Karpas-422 (cell line): ENCODE results near the gene ALPI. TPM values are rescaled to one million over a fixed set of nuclear protein-coding genes. Genes with fewer than 3 reads are reported as not detected.
"Not testable (repeated sequence)": the region's sequence is repeated elsewhere in the genome, so short reads cannot be mapped to it uniquely, and the experiment has no call there.

Source experiments
- DNase-seq: peaks from one replicate; pipeline ENCODE4 v3.0.0-alpha.2; 2015
- H2AFZ ChIP-seq: fragments of 200-600 bp; sonication (generic); 2 replicates; pipeline ENCODE4 v1.6.1; 2014; ENCODE audit warnings: antibody characterized with exemption, low read length, mixed read lengths
- H3K27ac ChIP-seq: fragments of 200-600 bp; sonication (generic); 2 replicates; pipeline ENCODE4 v1.5.1; 2014; ENCODE audit warnings: mild to moderate bottlenecking, low read length, moderate library complexity
- H3K27me3 ChIP-seq: fragments of 200-600 bp; sonication (generic); 2 replicates; pipeline ENCODE4 v1.6.1; 2014; ENCODE audit warnings: low read length, mixed read lengths
- H3K36me3 ChIP-seq: fragments of 200-600 bp; sonication (generic); 2 replicates; pipeline ENCODE4 v1.6.1; 2014; ENCODE audit warnings: low read length, mixed read lengths; ENCODE audit not compliant: insufficient read depth
- H3K4me1 ChIP-seq: fragments of 200-600 bp; sonication (generic); 2 replicates; pipeline ENCODE4 v1.6.1; 2014; ENCODE audit warnings: mild to moderate bottlenecking, low read length, mixed read lengths
- H3K4me2 ChIP-seq: fragments of 200-600 bp; sonication (generic); 2 replicates; pipeline ENCODE4 v1.6.1; 2014; ENCODE audit warnings: low read length, low read depth, mild to moderate bottlenecking; ENCODE audit not compliant: poor library complexity, severe bottlenecking
- H3K4me3 ChIP-seq: fragments of 200-600 bp; sonication (generic); 2 replicates; pipeline ENCODE4 v1.5.1; 2014; ENCODE audit warnings: mild to moderate bottlenecking, antibody characterized with exemption, low read length, mixed read lengths
- H3K79me2 ChIP-seq: fragments of 200-600 bp; sonication (generic); 2 replicates; pipeline ENCODE4 v1.6.1; 2014; ENCODE audit warnings: mild to moderate bottlenecking, low read length, mixed read lengths
- H3K9ac ChIP-seq: fragments of 200-600 bp; sonication (generic); 2 replicates; pipeline ENCODE4 v1.6.0; 2014; ENCODE audit warnings: low read length
- H3K9me2 ChIP-seq: fragments of 200-600 bp; sonication (generic), shearing (Covaris generic); replicated peaks from 2 replicates; pipeline ENCODE4 v1.6.0; 2014; ENCODE audit warnings: mild to moderate bottlenecking, low read length, moderate library complexity; ENCODE audit not compliant: insufficient read depth
- H3K9me3 ChIP-seq: fragments of 300-700, 200-600 bp; sonication (generic); 2 replicates; pipeline ENCODE4 v1.6.1; 2014; ENCODE audit warnings: low read length, mixed read lengths
- H4K20me1 ChIP-seq: fragments of 200-600 bp; sonication (generic); 2 replicates; pipeline ENCODE4 v1.6.1; 2014; ENCODE audit warnings: mild to moderate bottlenecking, antibody characterized with exemption, low read length, low read depth; ENCODE audit not compliant: insufficient read depth
- total RNA-seq: library from RNA; depleted of rRNA; stranded (reverse); fragments of >200 nt; shearing (Covaris generic); gene quantifications from 2 replicates; pipeline ENCODE4 v1.2.3, GENCODE V29; 2014; ENCODE audit warnings: low replicate concordance

ALPI gene
- total RNA-seq, 1 experiment from 2014 or later = not detected

DNA sequence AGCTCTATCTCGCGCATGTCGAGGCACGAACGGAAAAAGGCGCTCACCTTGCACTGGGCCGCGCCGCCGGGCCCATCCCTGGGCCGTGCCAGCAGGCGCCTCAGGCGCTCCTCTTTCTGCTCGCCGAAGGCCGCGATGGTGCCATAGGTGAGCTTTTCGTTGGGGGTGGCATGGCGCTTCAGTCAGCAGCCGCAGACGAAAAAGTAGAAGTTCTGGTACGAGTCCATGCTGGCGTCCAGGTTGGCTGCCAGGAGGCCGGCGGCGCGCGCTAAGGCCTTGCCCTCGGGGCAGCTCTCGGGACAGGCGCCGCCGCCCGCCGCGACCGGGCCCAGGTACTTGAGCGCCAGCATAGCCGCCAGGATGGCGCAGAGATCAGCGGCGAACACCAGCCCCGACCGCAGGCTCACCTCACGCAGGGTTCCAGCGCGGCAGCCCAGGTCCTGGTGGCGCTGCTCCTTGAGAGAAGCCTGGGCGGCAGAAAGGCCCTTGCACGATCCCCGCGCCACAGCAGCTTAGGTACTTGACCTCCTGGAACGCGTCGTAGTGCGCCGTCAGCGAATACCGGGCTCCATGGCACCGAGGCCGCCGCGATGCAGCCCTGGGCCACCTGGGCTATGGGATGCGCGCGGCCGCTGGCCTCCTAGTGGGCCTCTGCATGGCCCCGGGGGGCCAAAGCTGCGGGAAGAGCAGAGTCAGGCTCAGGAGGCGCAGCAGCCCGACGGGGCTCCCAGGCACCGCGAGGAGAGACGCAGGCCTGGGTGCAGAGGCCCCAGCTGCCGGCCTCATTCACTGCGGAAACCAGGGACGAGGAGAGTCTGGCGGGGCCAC is 36.5 kb upstream of the ALPI start:
- DNase-seq = no peak
- H3K27ac ChIP-seq = no peak overlapping the region
- H3K4me1 ChIP-seq = peaks cover 22% of the 10 kb centered on the region
- no peak overlapping the region for H3K4me3 ChIP-seq
- H3K4me2 ChIP-seq = no peak overlapping the region
- H3K36me3 ChIP-seq = peaks cover 4% of the 10 kb centered on the region; the same call in 1 of the 2 replicates
- H2AFZ ChIP-seq = no peak overlapping the region
- H3K9ac ChIP-seq = no peak overlapping the region
- H4K20me1 ChIP-seq = no peaks in the 10 kb centered on the region
- H3K27me3 ChIP-seq = no peaks in the 10 kb centered on the region; the same call in 1 of the 2 replicates
- H3K9me3 ChIP-seq = no peaks in the 10 kb centered on the region
- no peaks in the 10 kb centered on the region for H3K9me2 ChIP-seq
- H3K79me2 ChIP-seq = no peaks in the 10 kb centered on the region

DNA sequence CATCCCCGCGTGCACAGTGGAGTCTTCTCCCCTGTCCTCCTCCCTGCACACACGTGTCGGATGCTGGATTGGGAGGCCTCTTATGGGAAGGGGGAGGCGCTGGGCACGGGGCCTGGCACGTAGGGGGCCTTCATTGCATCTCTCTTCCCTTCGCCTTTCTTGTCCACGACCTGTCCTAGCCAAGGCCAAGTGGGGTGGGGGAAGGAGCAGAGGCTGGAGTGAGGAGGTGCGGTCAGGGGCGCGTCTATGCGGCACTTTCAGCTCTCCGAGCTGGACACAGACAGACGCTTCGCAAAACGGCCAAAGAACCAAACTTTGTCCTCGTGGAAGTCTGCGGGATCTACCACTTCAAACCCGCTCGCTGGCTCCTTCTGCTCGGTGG is 35.9 kb upstream of the ALPI start:
- no peak overlapping the region for H3K4me3 ChIP-seq
- no peaks in the 10 kb centered on the region for H3K9me3 ChIP-seq
- H4K20me1 ChIP-seq = no peaks in the 10 kb centered on the region
- H3K9ac ChIP-seq = no peak overlapping the region
- H3K36me3 ChIP-seq = peaks cover 4% of the 10 kb centered on the region; the same call in 1 of the 2 replicates
- H3K79me2 ChIP-seq = no peaks in the 10 kb centered on the region
- no peak overlapping the region for H2AFZ ChIP-seq
- H3K9me2 ChIP-seq = no peaks in the 10 kb centered on the region
- no peaks in the 10 kb centered on the region; the same call in 1 of the 2 replicates for H3K27me3 ChIP-seq
- no peak for DNase-seq
- peaks cover 22% of the 10 kb centered on the region for H3K4me1 ChIP-seq
- no peak overlapping the region for H3K27ac ChIP-seq
- H3K4me2 ChIP-seq = no peak overlapping the region

DNA sequence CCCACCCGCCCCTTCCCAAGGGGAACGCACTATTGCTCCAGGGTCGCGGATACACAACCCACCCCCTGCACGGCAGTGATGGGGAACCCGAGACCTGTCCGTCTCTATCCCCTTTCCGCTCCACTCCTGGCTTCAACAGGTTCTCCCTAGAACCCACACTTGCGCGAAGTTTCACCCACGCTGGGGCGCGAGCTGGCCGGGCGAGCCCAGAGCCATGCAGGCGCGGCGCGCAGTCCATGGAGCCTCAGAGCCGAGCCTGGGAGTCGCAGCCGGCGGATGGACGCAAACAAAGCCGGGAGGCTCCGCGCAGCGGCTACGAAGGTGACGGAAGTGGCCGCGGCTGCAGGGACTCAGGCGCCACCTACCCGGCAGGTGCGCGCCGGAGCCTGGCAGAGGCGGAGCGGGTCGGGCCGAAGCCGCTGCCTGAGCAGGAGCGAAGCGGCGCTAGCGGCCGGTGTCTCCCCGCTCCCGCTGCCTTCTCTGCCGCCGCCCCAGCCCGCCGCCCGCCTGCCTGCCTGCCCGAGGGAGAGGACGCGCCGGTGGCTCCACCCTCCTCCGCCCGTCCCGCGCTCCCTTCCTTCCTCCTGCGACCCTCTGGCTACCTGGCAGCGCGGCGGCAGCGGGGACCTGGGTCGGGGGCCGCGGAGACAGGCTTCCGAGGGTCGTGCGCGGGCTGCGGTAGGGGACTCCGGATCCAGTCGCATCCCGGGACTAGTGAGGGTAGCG is 35.3 kb upstream of the ALPI start:
- Histone ChIP-seq H3K27ac (no peak overlapping the region), H3K4me3 (no peak overlapping the region), H3K4me2 (no peak overlapping the region), H3K4me1 (peaks cover 22% of the 10 kb centered on the region), H3K27me3 (no peaks in the 10 kb centered on the region; the same call in 1 of the 2 replicates), H3K9me2 (no peaks in the 10 kb centered on the region), H3K9ac (no peak overlapping the region), H3K9me3 (no peaks in the 10 kb centered on the region), H4K20me1 (no peaks in the 10 kb centered on the region), H2AFZ (no peak overlapping the region), H3K36me3 (peaks cover 4% of the 10 kb centered on the region; the same call in 1 of the 2 replicates), H3K79me2 (no peaks in the 10 kb centered on the region)
- DNase-seq = no peak

DNA sequence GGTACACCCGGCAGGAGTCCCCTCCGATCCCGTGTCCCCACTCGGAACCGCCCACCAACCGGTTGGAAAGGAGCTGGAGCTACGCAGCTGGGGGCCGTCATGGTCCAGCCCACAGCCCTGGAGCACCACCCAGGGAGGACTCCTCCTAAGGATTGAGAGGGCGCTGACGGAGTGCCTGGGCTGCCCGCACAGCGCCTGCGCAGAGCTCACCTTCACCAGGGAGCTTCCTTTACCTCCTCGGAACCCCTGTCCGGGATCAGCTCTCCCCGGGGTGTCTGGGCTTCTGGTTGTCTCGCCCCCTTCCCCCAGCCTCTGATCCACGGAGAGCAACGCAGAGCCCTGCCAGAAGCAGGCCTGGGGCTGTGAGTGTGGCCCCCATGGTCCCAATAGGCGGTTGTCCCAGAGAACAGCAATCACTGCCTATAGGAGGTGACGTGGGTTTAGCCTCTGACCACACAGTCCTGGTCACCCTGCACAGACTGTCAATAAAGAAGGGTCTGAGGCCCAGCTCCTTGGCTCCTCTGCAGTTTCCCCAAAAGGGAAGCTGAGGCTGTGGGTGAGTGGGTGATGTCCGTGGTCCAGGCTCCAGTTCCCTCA is 34.7 kb upstream of the ALPI start:
- no peak overlapping the region for H3K9ac ChIP-seq
- no peak overlapping the region for H3K4me2 ChIP-seq
- no peak overlapping the region for H3K4me3 ChIP-seq

DNA sequence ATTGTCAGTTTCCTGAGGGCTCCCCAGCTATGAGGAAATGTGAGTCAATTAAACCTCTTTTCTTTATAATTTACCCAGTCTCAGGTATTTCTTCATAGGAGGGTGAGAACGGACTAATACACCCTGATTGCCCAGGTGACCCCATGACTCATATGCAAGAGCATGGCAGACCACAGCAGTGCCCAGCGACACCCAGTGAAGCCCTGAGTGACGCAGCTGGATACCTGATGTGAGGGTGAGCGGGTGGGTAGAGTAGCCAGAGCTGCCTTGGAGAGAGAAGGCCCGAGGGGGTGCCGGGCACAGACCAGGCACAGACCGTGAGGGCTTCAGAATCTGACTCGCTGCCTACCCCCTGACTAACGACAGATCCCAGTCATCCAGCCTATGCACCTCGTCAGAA is 33.9 kb upstream of the ALPI start:
- peaks cover 4% of the 10 kb centered on the region; the same call in 1 of the 2 replicates for H3K36me3 ChIP-seq
- no peak overlapping the region for H3K9ac ChIP-seq
- no peaks in the 10 kb centered on the region for H4K20me1 ChIP-seq
- no peaks in the 10 kb centered on the region; the same call in 1 of the 2 replicates for H3K27me3 ChIP-seq
- DNase-seq = no peak
- no peaks in the 10 kb centered on the region for H3K79me2 ChIP-seq
- peaks cover 22% of the 10 kb centered on the region for H3K4me1 ChIP-seq
- H3K9me2 ChIP-seq = no peaks in the 10 kb centered on the region
- no peak overlapping the region for H3K27ac ChIP-seq
- no peak overlapping the region for H2AFZ ChIP-seq
- no peaks in the 10 kb centered on the region for H3K9me3 ChIP-seq
- H3K4me2 ChIP-seq = no peak overlapping the region
- H3K4me3 ChIP-seq = no peak overlapping the region

More for the DNA sequence above, 34.7 kb upstream of the ALPI start:
- H3K4me1 ChIP-seq = peaks cover 22% of the 10 kb centered on the region
- H3K36me3 ChIP-seq = peaks cover 4% of the 10 kb centered on the region; the same call in 1 of the 2 replicates
- no peak overlapping the region for H2AFZ ChIP-seq
- H4K20me1 ChIP-seq = no peaks in the 10 kb centered on the region
- no peak for DNase-seq
- H3K9me2 ChIP-seq = no peaks in the 10 kb centered on the region
- no peaks in the 10 kb centered on the region for H3K79me2 ChIP-seq
- no peak overlapping the region for H3K27ac ChIP-seq
- no peaks in the 10 kb centered on the region for H3K9me3 ChIP-seq
- H3K27me3 ChIP-seq = no peaks in the 10 kb centered on the region; the same call in 1 of the 2 replicates

DNA sequence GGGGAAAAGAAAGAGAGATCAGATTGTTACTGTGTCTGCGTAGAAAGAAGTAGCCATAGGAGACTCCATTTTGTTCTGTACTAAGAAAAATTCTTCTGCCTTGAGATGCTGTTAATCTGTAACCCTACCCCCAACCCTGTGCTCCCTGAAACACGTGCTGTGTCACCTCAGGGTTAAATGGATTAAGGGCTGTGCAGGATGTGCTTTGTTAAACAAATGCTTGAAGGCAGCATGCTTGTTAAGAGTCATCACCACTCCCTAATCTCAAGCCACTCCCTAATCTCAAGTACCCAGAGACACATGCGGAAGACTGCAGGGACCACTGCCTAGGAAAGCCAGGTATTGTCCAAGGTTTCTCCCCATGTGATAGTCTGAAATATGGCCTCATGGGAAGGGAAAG is 33.0 kb upstream of the ALPI start:
- peak overlapping the region; percentile 62 for H3K4me2 ChIP-seq
- H2AFZ ChIP-seq = peak overlapping the region; percentile 34; the same call in 1 of the 2 replicates
- peak overlapping the region; percentile 59; the same call in 1 of the 2 replicates for H3K4me3 ChIP-seq
- not testable (repeated sequence) for H3K27me3 ChIP-seq, H3K79me2 ChIP-seq, H3K27ac ChIP-seq, H3K36me3 ChIP-seq, H4K20me1 ChIP-seq, H3K9me3 ChIP-seq, H3K9me2 ChIP-seq
- H3K9ac ChIP-seq = peak overlapping the region; percentile 33; the same call in 1 of the 2 replicates
- peaks cover 22% of the 10 kb centered on the region for H3K4me1 ChIP-seq
- peak; percentile 47 for DNase-seq

DNA sequence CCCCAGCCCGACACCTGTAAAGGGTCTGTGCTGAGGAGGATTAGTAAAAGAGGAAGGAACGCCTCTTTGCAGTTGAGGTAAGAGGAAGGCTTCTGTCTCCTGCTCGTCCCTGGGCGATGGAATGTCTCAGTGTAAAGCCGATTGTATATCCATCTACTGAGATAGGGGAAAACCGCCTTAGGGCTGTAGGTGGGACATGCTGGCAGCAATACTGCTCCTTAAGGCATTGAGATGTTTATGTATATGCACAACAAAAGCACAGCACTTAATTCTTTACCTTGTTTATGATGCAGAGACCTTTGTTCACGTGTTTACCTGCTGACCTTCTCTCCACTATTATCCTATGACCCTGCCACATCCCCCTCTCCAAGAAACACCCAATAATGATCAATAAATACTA is 32.5 kb upstream of the ALPI start:
- not testable (repeated sequence) for H3K9me2 ChIP-seq, H4K20me1 ChIP-seq, DNase-seq, H3K79me2 ChIP-seq, H3K27me3 ChIP-seq, H3K27ac ChIP-seq, H3K9me3 ChIP-seq, H3K36me3 ChIP-seq
- H3K4me1 ChIP-seq = peaks cover 22% of the 10 kb centered on the region
- peak overlapping the region; percentile 62 for H3K4me2 ChIP-seq
- H3K4me3 ChIP-seq = peak overlapping the region; percentile 59; the same call in 1 of the 2 replicates
- H3K9ac ChIP-seq = peak overlapping the region; percentile 33; the same call in 1 of the 2 replicates
- H2AFZ ChIP-seq = peak overlapping the region; percentile 34; the same call in 1 of the 2 replicates
